GM19328 (cell line): ENCODE measurements around the gene CDH22.

Experiments
- ATAC-seq: cut with Tn5 transposase; IDR thresholded peaks from one replicate; pipeline ENCODE4 v1.9.1; 2021; ENCODE audit warnings: mild to moderate bottlenecking, moderate library complexity; ENCODE audit not compliant: unreplicated experiment

The CDH22 gene

GRCh38 chr20:46269372-46269771 is 38.9 kb downstream of the CDH22 start:
- no peak for ATAC-seq

- ATAC-seq, result no peak
These were observed 39.6 kb downstream of the CDH22 start for GRCh38 chr20:46268662-46269061.

- no peak for ATAC-seq
These were observed 40.1 kb downstream of the CDH22 start for GRCh38 chr20:46268131-46268614.

GRCh38 chr20:46267108-46268105 is 40.9 kb downstream of the CDH22 start:
- ATAC-seq, result no peak

GRCh38 chr20:46265539-46265938 is 42.8 kb downstream of the CDH22 start:
- ATAC-seq, result no peak

- ATAC-seq, result no peak
These were observed 43.7 kb downstream of the CDH22 start for GRCh38 chr20:46264391-46265266.

GRCh38 chr20:46261456-46262253 is 46.6 kb downstream of the CDH22 start:
- ATAC-seq, result no peak

- ATAC-seq, result no peak
These were observed 47.3 kb downstream of the CDH22 start for GRCh38 chr20:46260936-46261454.

- no peak for ATAC-seq
These were observed 47.8 kb downstream of the CDH22 start for GRCh38 chr20:46260480-46260879.

GRCh38 chr20:46259260-46259859 is 48.9 kb downstream of the CDH22 start:
- ATAC-seq, result no peak

- ATAC-seq, result no peak
These were observed 50.4 kb downstream of the CDH22 start for GRCh38 chr20:46257887-46258286.

- no peak for ATAC-seq
These were observed 52.0 kb downstream of the CDH22 start for GRCh38 chr20:46256293-46256692.

- no peak for ATAC-seq
These were observed 52.7 kb downstream of the CDH22 start for GRCh38 chr20:46255440-46256104.

- ATAC-seq, result no peak
These were observed 54.9 kb downstream of the CDH22 start for GRCh38 chr20:46253391-46253790.

- no peak for ATAC-seq
These were observed 55.8 kb downstream of the CDH22 start for GRCh38 chr20:46252352-46253091.

- no peak for ATAC-seq
These were observed 57.1 kb downstream of the CDH22 start for GRCh38 chr20:46251211-46251673.

GRCh38 chr20:46250772-46251171 is 57.5 kb downstream of the CDH22 start:
- ATAC-seq, result no peak

GRCh38 chr20:46249671-46250070 is 58.6 kb downstream of the CDH22 start:
- no peak for ATAC-seq

GRCh38 chr20:46246559-46246958 is 61.7 kb downstream of the CDH22 start:
- no peak for ATAC-seq
